Inferior parietal cortex (tissue), 1 donor: Measurements from ENCODE around the gene CLOCK.

Source experiments
- DNase-seq: peaks from one replicate; pipeline ENCODE4 v3.0.0-alpha.2; 2016; ENCODE audit errors: extremely low spot score

The CLOCK gene

GRCh38 chr4:55381502-55381901 lies 165.2 kb downstream of the CLOCK start:
- DNase-seq, result no peak

GRCh38 chr4:55380576-55380975 lies 166.1 kb downstream of the CLOCK start:
- no peak for DNase-seq

DNA sequence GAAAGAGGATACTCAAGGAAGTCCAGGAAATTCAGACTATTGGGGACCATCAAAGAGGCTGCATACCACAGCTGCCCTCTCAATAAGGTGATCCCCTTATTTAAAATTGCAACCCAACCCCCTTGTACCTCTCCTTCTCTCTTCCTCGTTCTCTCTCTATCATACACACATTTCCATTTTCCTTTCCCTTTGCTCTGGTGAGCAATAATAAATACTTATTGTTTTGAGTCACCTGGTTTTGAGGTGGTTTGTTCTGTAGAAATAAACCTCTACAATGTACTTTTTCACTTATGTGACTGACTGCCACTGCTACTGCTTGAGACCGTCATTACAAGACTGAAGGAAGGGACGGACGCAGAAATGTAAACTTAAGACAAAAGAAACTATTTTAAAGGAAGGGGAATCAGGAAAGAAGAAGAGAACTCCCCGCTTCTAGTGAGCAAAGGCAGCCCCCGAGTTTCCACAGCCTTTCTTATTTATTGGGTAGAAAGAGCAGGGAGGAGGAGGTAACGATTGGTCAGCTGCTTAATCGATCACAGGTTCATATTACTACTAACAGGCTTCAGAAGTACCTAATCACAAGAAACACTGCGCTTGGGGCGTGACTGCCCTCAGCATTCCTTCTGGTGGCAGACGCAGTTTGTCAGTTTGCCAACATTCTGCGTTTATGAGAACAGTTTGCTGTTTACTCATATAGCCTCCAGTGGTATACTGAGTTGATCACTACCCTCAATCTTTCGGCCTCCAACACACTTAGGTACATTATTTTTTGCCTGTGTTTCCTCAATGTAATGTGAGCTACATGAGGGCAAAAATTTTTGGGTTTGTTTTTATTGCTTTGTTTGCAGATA lies 167.9 kb downstream of the CLOCK start:
- no peak for DNase-seq
